AG20443 (cell line): ENCODE data around the gene IL6.
A peak's percentile ranks its signal among the peaks of the same experiment; 100 is the strongest.

Experiments used
- DNase-seq: peaks from one replicate; pipeline ENCODE4 v3.0.0; 2012; ENCODE audit warnings: low spot score, mixed read lengths

Gene IL6

DNA sequence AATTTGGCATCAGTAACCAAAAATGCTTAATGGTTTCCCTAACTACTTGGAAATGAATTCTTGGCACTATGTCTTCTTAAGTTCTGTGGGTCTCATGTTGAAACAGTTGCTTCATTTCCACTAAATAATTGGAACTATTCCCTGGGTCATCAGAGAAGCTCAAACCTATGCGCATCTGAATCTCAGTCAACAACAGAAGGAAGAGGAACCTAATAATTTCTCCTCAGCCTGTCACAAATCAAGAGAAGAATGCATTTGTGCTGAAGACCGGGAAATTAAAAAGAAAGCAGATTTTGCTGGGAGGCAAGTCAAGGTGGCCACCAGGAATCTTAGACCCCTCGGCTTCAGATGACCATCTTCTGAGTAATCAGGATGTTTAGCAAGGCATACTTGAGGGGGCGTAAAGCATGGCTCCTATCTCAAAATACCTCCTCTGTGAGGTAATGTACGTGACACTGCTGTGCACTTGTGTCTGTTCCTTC lies 54.3 kb downstream of the IL6 start:
- peak; percentile 64 for DNase-seq
